Measurements from ENCODE around the gene SLC25A6. TPM values are rescaled to one million over a fixed set of nuclear protein-coding genes. Genes with fewer than 3 reads are reported as not detected.

SLC25A6 gene
- total RNA-seq, 1 experiment from 2014 or later, result 553 TPM

- no CpG with 5 or more reads among the region's 14 CpGs for WGBS (ENCODE audit: extremely low coverage, insufficient read length, low lambda C conversion rate)
- H3K4me3 Mint-ChIP-seq, result no peak overlapping the region
- H3K4me1 ChIP-seq (ENCODE audit: insufficient read depth, low read length), result no peaks in the 10 kb centered on the region
Observed at GRCh38 chrX:1416965-1417760, 25.2 kb upstream of the SLC25A6 start.

More at GRCh38 chrX:1416965-1417760, 25.2 kb upstream of the SLC25A6 start:
- H3K79me2 ChIP-seq (ENCODE audit: insufficient read depth, low read length), result no peaks in the 10 kb centered on the region
- H3K4ac ChIP-seq (ENCODE audit: low read depth, low read length), result no peak overlapping the region
- no peak overlapping the region for H2BK15ac ChIP-seq (ENCODE audit: low read depth, low read length)
- no peaks in the 10 kb centered on the region for H3K23me2 ChIP-seq (ENCODE audit: insufficient read length, low read depth, low read length, poor library complexity, severe bottlenecking)
- no peak overlapping the region for H3K4me2 ChIP-seq (ENCODE audit: insufficient read depth, insufficient read length, low read length)
- no peak overlapping the region for H2AFZ ChIP-seq (ENCODE audit: low read length)
- H3K56ac ChIP-seq (ENCODE audit: insufficient read length, low read depth, low read length), result no peak overlapping the region
- TF ChIP-seq CTCF (conservative IDR thresholded peaks at IDR 0.05), result no peak
- no peak overlapping the region for H3K27ac ChIP-seq (ENCODE audit: insufficient read length, low read depth, low read length)
- H3K27me3 ChIP-seq (ENCODE audit: insufficient read depth, low read length), result no peaks in the 10 kb centered on the region
- DNase-seq, result no peak
- no peak overlapping the region for H4K5ac ChIP-seq (ENCODE audit: insufficient read length, low read depth, low read length)
- H3K79me1 ChIP-seq (ENCODE audit: insufficient read depth, low read depth, low read length, poor library complexity, severe bottlenecking), result no peaks in the 10 kb centered on the region
- H3T11ph ChIP-seq (ENCODE audit: low read length), result no peak overlapping the region
- Mint-ChIP-seq H3K27me3 (ENCODE audit: low read depth) (peaks cover 2% of the 10 kb centered on the region; the same call in 1 of the 2 replicates), H3K27ac (no peak overlapping the region), H3K4me1 (peaks cover 9 to 12% of the 10 kb centered on the region in 2 experiments), H3K9me3 (peaks cover 7 to 8% of the 10 kb centered on the region in 2 experiments; a peak in 4 of 5 replicates), H3K36me3 (ENCODE audit: insufficient read depth in 1 of 3, low read depth in 3 of 3) (peaks cover 41 to 55% (median 48%) of the 10 kb centered on the region in 3 experiments)
- no peak overlapping the region for H2AK5ac ChIP-seq (ENCODE audit: insufficient read length, low read length)
- no peaks in the 10 kb centered on the region for H4K20me1 ChIP-seq (ENCODE audit: control insufficient read depth, insufficient read depth, insufficient read length)
- no peak overlapping the region for H3K23ac ChIP-seq (ENCODE audit: insufficient read length, low read depth, low read length)
- H2BK5ac ChIP-seq (ENCODE audit: insufficient read length, low read length), result no peak overlapping the region
- no peak overlapping the region for H3K14ac ChIP-seq (ENCODE audit: insufficient read depth, low read length)
- no peak overlapping the region for H2BK12ac ChIP-seq (ENCODE audit: insufficient read length, low read depth, low read length)
- H2BK20ac ChIP-seq (ENCODE audit: low read depth, low read length, poor library complexity, severe bottlenecking), result no peak overlapping the region
- H4K8ac ChIP-seq (replicated peaks; ENCODE audit: insufficient read length, low read depth, low read length), result no peak overlapping the region
- H2BK120ac ChIP-seq (ENCODE audit: low read depth, low read length, poor library complexity, severe bottlenecking), result no peak overlapping the region
- H3K9me3 ChIP-seq (ENCODE audit: control insufficient read depth, low read depth, low read length), result peaks cover 9% of the 10 kb centered on the region
- no peak overlapping the region for H3K9ac ChIP-seq (ENCODE audit: extremely low read depth, insufficient read length, low read length)
- no peak overlapping the region for H3K18ac ChIP-seq (ENCODE audit: insufficient read length, low read depth, low read length)
- H4K91ac ChIP-seq (ENCODE audit: insufficient read length, low read depth, low read length), result no peak overlapping the region

Data from H9 (cell line).